Erythroblast (primary cell): ENCODE measurements around the gene ZNF618.

Source experiments
- GATA1 ChIP-seq: IDR thresholded peaks from 2 replicates; pipeline ENCODE4 v1.6.1; 2011; ENCODE audit warnings: low read depth, mild to moderate bottlenecking, control low read depth, low read length, moderate library complexity
- POLR2A ChIP-seq: IDR thresholded peaks from 2 replicates; pipeline ENCODE4 v1.6.1; 2011; ENCODE audit warnings: mild to moderate bottlenecking, low read length

DNA sequence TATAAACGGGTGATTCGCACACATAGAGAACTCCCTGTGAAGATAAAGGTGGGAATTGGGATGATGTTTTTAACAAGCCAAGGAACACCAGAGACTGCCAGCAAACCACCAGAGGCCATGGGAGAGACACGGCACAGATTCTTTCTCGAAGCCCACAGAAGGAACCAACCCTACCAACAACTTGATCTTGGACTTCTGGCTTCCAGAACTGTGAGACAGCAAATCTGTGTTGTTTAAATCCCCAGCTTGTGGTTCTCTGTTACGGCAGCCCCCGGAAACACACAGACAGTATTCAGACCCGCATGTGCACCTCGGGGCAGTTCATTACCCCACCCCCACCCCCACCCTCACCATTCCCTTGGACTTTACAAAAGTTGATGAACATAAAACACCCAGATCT lies 189.2 kb downstream of the ZNF618 start:
- no peak for TF ChIP-seq POLR2A
- TF ChIP-seq GATA1: no peak
